SK-N-SH treated with all-trans-retinoic acid at 6 μM for 48 hours (cell line): ENCODE data around the gene KCNJ1.

ENCODE experiments used
- ATAC-seq: fragments of 200-7000 bp; cut with Tn5 transposase; 3 replicates; pipeline ENCODE4 v1.9.1; 2020; ENCODE audit warnings: mild to moderate bottlenecking, moderate library complexity
- ARNTL ChIP-seq: fragments of 450-650 bp; formaldehyde crosslinking; IDR thresholded peaks from 2 replicates; pipeline ENCODE4 v1.5.0; 2020; ENCODE audit warnings: low read depth, mild to moderate bottlenecking, moderate library complexity, borderline replicate concordance
- BACH2 ChIP-seq: fragments of 250-450 bp; sonication (Bioruptor Pico); IDR thresholded peaks from 2 replicates; pipeline ENCODE4 v1.9.0; 2021; ENCODE audit warnings: mild to moderate bottlenecking, borderline replicate concordance
- CSDC2 ChIP-seq: fragments of 250-450 bp; sonication (Bioruptor Pico); IDR thresholded peaks from 2 replicates; pipeline ENCODE4 v1.5.0; 2020; ENCODE audit warnings: mild to moderate bottlenecking, moderate library complexity
- ESRRG ChIP-seq: fragments of 250-450 bp; sonication (Bioruptor Pico); IDR thresholded peaks from 2 replicates; pipeline ENCODE4 v1.6.1; 2021; ENCODE audit warnings: mild to moderate bottlenecking
- GLIS3 ChIP-seq: fragments of 250-450 bp; sonication (Bioruptor Pico); IDR thresholded peaks from 2 replicates; pipeline ENCODE4 v1.5.0; 2020; ENCODE audit warnings: mild to moderate bottlenecking, moderate library complexity
- PPARA ChIP-seq: fragments of 250-450 bp; sonication (Bioruptor Pico); IDR thresholded peaks from 2 replicates; pipeline ENCODE4 v1.5.0; 2020; ENCODE audit warnings: mild to moderate bottlenecking, borderline replicate concordance
- RARB ChIP-seq: fragments of 250-450 bp; sonication (Bioruptor Pico); IDR thresholded peaks from 2 replicates; pipeline ENCODE4 v1.8.0; 2021; ENCODE audit warnings: mild to moderate bottlenecking, moderate library complexity
- SNAI2 ChIP-seq: fragments of 250-450 bp; sonication (Bioruptor Pico); IDR thresholded peaks from 2 replicates; pipeline ENCODE4 v1.5.0; 2020; ENCODE audit warnings: mild to moderate bottlenecking, moderate library complexity
- TCF4 ChIP-seq: fragments of 250-450 bp; sonication (Bioruptor Pico); IDR thresholded peaks from 2 replicates; pipeline ENCODE4 v1.8.0; 2021; ENCODE audit warnings: mild to moderate bottlenecking, moderate library complexity, borderline replicate concordance
- TOX ChIP-seq: fragments of 250-450 bp; sonication (Bioruptor Pico); IDR thresholded peaks from 2 replicates; pipeline ENCODE4 v1.8.0; 2021; ENCODE audit warnings: mild to moderate bottlenecking, moderate library complexity, borderline replicate concordance
- ZC3H10 ChIP-seq: fragments of 250-450 bp; sonication (Bioruptor Pico); IDR thresholded peaks from 2 replicates; pipeline ENCODE4 v1.5.1; 2021; ENCODE audit warnings: mild to moderate bottlenecking, moderate library complexity
- ZFP3 ChIP-seq: fragments of 250-450 bp; sonication (Bioruptor Pico); IDR thresholded peaks from 2 replicates; pipeline ENCODE4 v1.5.0; 2020; ENCODE audit warnings: mild to moderate bottlenecking, moderate library complexity
- ZFP30 ChIP-seq: fragments of 450-650 bp; formaldehyde crosslinking; IDR thresholded peaks from 2 replicates; pipeline ENCODE4 v1.5.0; 2022; ENCODE audit warnings: mild to moderate bottlenecking, moderate library complexity
- ZNF70 ChIP-seq: fragments of 450-650 bp; formaldehyde crosslinking; IDR thresholded peaks from 2 replicates; pipeline ENCODE4 v1.5.0; 2020; ENCODE audit warnings: mild to moderate bottlenecking, moderate library complexity
- ZNF8 ChIP-seq: fragments of 450-650 bp; formaldehyde crosslinking; IDR thresholded peaks from 2 replicates; pipeline ENCODE4 v1.5.0; 2020; ENCODE audit warnings: mild to moderate bottlenecking, moderate library complexity
- TF ChIP-seq, protein P1 (sequence below): fragments of 250-450 bp; sonication (Bioruptor Pico); IDR thresholded peaks from 2 replicates; pipeline ENCODE4 v1.5.1; 2021; ENCODE audit warnings: mild to moderate bottlenecking, moderate library complexity
- TF ChIP-seq, protein P2 (sequence below): fragments of 250-450 bp; sonication (Bioruptor Pico); IDR thresholded peaks from 2 replicates; pipeline ENCODE4 v1.8.0; 2020; ENCODE audit warnings: mild to moderate bottlenecking, moderate library complexity, borderline replicate concordance
- TF ChIP-seq, protein P3 (sequence below): fragments of 250-450 bp; sonication (Bioruptor Pico); IDR thresholded peaks from 2 replicates; pipeline ENCODE4 v1.8.0; 2021; ENCODE audit warnings: low read depth, mild to moderate bottlenecking, moderate library complexity, borderline replicate concordance
- TF ChIP-seq, protein P4 (sequence below): fragments of 250-450 bp; sonication (Bioruptor Pico); IDR thresholded peaks from 2 replicates; pipeline ENCODE4 v1.5.0; 2020; ENCODE audit warnings: mild to moderate bottlenecking, moderate library complexity

KCNJ1 gene

DNA sequence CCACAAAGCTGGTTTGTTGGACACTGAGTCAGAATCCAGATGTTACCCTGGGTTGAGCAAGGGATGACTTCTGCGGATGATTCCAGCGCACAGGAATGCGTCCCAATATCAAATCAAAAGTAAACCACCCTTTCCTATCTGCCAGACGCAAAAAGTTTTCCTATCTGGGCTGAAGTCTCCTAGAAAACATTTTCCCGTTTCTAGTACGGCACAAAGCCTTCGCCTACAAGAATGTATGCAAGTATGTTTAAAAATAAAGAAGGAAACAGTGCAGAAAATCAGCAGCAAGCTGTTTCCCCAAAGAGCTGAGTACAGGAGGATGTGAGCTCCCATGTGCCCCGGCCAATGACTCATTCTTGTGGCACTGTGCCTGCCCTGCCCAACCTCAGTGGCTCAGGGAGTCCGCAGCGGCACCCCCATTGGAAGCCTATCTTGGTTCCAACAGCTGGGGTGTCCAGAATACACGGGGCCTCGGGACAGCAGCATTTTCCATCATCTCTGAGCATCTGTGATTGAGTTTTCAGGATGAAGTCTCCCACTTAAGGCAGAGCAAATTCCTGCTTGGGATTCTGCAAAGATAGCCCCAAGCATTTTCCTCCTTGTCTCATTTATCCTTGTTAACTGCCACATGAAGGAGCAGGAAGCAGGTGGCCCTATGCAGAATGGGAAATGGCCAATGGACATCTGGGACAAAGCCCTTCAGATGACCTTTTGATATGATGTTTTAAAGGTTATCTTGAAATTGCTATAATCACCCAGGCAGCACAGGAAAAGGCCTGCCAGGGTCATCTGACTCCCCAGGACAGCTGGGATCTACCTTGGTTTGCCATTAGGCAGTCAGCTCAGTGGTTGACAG lies 41.5 kb upstream of the KCNJ1 start:
- ATAC-seq, result peak; percentile 59
- TF ChIP-seq TCF4, result peak; percentile 43; the same call in 1 of the 2 replicates
- TF ChIP-seq, protein P1, sequence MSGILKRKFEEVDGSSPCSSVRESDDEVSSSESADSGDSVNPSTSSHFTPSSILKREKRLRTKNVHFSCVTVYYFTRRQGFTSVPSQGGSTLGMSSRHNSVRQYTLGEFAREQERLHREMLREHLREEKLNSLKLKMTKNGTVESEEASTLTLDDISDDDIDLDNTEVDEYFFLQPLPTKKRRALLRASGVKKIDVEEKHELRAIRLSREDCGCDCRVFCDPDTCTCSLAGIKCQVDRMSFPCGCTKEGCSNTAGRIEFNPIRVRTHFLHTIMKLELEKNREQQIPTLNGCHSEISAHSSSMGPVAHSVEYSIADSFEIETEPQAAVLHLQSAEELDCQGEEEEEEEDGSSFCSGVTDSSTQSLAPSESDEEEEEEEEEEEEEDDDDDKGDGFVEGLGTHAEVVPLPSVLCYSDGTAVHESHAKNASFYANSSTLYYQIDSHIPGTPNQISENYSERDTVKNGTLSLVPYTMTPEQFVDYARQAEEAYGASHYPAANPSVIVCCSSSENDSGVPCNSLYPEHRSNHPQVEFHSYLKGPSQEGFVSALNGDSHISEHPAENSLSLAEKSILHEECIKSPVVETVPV (CRISPR knock-in tag), result no peak
- TF ChIP-seq BACH2 (CRISPR knock-in tag), result no peak
- no peak for TF ChIP-seq SNAI2 (CRISPR knock-in tag)

DNA sequence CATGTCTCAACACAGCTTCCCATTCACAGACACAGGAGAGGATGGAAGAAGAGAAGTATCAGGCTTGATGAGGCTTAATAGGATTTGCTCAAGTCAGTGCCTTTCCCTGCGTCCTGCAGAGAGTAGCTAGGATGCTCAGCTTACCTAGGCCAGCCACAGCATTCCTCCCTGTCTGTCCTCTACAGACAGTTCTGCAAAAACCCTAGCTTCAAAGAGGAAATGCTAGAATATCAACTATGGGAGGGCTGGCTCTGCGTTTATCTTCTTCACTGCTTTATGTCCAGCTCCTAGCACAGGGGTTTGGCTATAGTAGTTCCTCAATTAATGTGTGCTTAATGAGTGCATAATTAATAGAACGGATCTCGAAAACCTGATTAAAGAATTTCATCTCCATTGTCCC lies 40.5 kb upstream of the KCNJ1 start:
- TF ChIP-seq ZC3H10 (no peak), GLIS3 (no peak), ZNF8 (CRISPR knock-in tag) (no peak), TCF4 (no peak), ZNF70 (CRISPR knock-in tag) (no peak), ESRRG (CRISPR knock-in tag) (no peak), RARB (CRISPR knock-in tag) (no peak)
- TF ChIP-seq, protein P2, sequence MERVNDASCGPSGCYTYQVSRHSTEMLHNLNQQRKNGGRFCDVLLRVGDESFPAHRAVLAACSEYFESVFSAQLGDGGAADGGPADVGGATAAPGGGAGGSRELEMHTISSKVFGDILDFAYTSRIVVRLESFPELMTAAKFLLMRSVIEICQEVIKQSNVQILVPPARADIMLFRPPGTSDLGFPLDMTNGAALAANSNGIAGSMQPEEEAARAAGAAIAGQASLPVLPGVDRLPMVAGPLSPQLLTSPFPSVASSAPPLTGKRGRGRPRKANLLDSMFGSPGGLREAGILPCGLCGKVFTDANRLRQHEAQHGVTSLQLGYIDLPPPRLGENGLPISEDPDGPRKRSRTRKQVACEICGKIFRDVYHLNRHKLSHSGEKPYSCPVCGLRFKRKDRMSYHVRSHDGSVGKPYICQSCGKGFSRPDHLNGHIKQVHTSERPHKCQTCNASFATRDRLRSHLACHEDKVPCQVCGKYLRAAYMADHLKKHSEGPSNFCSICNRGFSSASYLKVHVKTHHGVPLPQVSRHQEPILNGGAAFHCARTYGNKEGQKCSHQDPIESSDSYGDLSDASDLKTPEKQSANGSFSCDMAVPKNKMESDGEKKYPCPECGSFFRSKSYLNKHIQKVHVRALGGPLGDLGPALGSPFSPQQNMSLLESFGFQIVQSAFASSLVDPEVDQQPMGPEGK (CRISPR knock-in tag), result no peak
- TF ChIP-seq, protein P3, sequence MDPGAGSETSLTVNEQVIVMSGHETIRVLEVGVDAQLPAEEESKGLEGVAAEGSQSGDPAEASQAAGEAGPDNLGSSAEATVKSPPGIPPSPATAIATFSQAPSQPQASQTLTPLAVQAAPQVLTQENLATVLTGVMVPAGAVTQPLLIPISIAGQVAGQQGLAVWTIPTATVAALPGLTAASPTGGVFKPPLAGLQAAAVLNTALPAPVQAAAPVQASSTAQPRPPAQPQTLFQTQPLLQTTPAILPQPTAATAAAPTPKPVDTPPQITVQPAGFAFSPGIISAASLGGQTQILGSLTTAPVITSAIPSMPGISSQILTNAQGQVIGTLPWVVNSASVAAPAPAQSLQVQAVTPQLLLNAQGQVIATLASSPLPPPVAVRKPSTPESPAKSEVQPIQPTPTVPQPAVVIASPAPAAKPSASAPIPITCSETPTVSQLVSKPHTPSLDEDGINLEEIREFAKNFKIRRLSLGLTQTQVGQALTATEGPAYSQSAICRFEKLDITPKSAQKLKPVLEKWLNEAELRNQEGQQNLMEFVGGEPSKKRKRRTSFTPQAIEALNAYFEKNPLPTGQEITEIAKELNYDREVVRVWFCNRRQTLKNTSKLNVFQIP (CRISPR knock-in tag), result no peak
- ATAC-seq, result no peak

DNA sequence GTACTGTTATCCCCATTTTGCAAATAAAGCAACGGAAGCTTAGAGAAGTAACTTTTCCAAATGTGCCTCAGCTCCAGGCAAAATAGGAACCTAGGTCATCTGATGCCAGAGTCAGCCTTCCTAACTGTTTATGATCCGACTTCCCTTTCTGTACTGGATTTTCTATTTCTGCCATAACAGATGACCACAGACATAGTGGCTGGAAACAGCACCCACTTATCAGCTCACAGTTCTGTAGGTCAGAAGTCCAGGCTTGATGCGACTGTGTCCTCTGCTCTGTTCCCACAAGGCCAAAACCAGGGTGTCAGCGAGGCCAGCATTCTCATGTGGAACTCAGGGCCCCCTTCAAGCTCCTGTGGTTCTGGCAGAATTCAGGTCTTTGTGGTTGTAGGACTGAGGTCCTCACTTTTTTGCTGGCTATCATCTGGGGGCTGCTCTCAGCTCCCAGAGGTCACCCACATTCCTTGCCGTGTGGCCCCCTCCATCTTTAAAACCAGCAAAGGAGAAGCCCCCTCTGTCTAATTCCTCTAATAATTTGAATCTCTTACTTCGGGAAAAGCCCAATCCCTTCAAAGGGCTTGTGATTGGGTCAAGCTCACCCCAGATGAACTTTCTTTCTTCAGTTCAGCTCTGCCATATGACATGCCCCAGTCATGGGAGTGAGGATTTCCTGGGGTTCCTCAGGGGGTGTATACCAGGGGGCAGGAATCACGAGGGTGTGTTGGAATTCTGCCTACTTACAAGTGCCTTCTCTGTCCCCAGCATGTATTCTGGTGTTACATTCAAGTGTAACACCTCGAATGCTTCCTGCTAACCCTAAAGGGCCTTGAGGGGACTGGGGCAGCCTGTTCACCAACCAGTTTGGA lies 39.3 kb upstream of the KCNJ1 start:
- ATAC-seq, result no peak
- TF ChIP-seq ARNTL (CRISPR knock-in tag) (no peak), ZNF8 (CRISPR knock-in tag) (no peak), PPARA (no peak), ZFP3 (CRISPR knock-in tag) (no peak), ZNF70 (CRISPR knock-in tag) (no peak), TOX (CRISPR knock-in tag) (no peak), ZFP30 (CRISPR knock-in tag) (no peak), TCF4 (no peak), CSDC2 (CRISPR knock-in tag) (no peak), BACH2 (CRISPR knock-in tag) (no peak), SNAI2 (CRISPR knock-in tag) (no peak), ESRRG (CRISPR knock-in tag) (no peak)
- TF ChIP-seq, protein P2 (CRISPR knock-in tag), result no peak
- TF ChIP-seq, protein P1 (CRISPR knock-in tag), result no peak
- TF ChIP-seq, protein P4, sequence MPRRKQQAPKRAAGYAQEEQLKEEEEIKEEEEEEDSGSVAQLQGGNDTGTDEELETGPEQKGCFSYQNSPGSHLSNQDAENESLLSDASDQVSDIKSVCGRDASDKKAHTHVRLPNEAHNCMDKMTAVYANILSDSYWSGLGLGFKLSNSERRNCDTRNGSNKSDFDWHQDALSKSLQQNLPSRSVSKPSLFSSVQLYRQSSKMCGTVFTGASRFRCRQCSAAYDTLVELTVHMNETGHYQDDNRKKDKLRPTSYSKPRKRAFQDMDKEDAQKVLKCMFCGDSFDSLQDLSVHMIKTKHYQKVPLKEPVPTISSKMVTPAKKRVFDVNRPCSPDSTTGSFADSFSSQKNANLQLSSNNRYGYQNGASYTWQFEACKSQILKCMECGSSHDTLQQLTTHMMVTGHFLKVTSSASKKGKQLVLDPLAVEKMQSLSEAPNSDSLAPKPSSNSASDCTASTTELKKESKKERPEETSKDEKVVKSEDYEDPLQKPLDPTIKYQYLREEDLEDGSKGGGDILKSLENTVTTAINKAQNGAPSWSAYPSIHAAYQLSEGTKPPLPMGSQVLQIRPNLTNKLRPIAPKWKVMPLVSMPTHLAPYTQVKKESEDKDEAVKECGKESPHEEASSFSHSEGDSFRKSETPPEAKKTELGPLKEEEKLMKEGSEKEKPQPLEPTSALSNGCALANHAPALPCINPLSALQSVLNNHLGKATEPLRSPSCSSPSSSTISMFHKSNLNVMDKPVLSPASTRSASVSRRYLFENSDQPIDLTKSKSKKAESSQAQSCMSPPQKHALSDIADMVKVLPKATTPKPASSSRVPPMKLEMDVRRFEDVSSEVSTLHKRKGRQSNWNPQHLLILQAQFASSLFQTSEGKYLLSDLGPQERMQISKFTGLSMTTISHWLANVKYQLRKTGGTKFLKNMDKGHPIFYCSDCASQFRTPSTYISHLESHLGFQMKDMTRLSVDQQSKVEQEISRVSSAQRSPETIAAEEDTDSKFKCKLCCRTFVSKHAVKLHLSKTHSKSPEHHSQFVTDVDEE (CRISPR knock-in tag), result no peak
